WERI-Rb-1 (cell line): ENCODE results near the gene SMARCA4.

Experiments used
- DNase-seq: peaks from one replicate; pipeline ENCODE4 v3.0.0-alpha.2; 2020
- H3K27ac ChIP-seq: fragments of 250-450 bp; sonication (Bioruptor Pico); 2 replicates; pipeline ENCODE4 v1.5.1; 2020; ENCODE audit warnings: mild to moderate bottlenecking, moderate library complexity
- H3K27me3 ChIP-seq: fragments of 250-450 bp; sonication (Bioruptor Pico); 2 replicates; pipeline ENCODE4 v1.5.1; 2021; ENCODE audit warnings: mild to moderate bottlenecking, low read depth, moderate library complexity; ENCODE audit not compliant: insufficient read depth, severe bottlenecking
- H3K36me3 ChIP-seq: fragments of 250-450 bp; sonication (Bioruptor Pico); 2 replicates; pipeline ENCODE4 v1.5.1; 2020; ENCODE audit warnings: mild to moderate bottlenecking, moderate library complexity
- H3K4me3 ChIP-seq: 2 replicates; pipeline ENCODE4 v1.5.1; 2011; ENCODE audit warnings: low read depth, mild to moderate bottlenecking, control low read depth, low read length
- H3K9me3 ChIP-seq: fragments of 250-450 bp; sonication (Bioruptor Pico); 2 replicates; pipeline ENCODE4 v1.5.1; 2021; ENCODE audit warnings: mild to moderate bottlenecking, moderate library complexity; ENCODE audit not compliant: severe bottlenecking
- CTCF ChIP-seq: IDR thresholded peaks from 2 replicates; pipeline ENCODE4 v1.5.1; 2011; ENCODE audit warnings: low read depth, mild to moderate bottlenecking, control low read depth, inconsistent platforms, low read length

SMARCA4 gene

DNA sequence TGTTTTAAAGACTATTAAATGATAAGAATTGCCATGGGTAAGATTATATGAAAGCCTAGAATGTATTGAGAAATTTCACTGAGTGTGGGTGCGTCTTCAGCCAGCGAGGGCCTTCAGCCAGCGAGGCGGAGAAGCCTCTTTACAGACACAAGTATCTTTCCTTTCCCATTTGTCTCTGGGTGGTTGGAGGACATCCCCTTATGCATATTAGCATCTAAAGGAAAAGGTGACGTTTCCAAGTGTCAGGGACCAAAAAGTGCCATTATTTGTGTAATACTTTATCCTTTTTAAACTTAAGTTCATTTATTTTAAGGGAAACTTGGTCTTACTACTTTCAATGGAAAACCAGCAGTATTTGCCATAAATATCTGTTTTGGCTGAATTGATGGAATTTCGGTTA lies 22.2 kb downstream of the SMARCA4 start:
- no peak overlapping the region for H3K27ac ChIP-seq
- DNase-seq = no peak
- no peak for TF ChIP-seq CTCF
- no peak overlapping the region for H3K4me3 ChIP-seq
- no peaks in the 10 kb centered on the region for H3K9me3 ChIP-seq
- H3K36me3 ChIP-seq = peaks cover 57% of the 10 kb centered on the region
- H3K27me3 ChIP-seq = no peaks in the 10 kb centered on the region

DNA sequence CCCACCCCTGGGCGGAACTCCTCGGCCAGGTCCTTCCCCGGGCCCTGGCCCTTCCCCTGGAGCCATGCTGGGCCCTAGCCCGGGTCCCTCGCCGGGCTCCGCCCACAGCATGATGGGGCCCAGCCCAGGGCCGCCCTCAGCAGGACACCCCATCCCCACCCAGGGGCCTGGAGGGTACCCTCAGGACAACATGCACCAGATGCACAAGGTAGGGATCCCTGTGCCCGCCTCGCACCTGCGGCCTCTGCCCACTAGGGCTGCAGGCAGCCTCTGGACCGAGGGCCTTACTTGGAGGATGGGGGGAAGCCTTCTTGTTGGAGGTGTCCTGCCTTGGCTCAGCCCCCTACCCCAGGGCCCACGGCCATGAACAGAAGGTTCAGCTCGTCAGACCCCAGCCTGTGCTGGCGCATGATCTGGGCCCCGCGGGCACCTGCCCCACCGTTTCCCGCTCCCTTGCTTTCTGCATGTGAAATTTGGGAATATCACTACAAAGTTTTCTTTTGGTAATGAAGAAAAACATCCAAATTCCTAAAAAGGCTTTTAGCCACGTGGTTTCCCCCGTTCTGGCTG lies 23.4 kb downstream of the SMARCA4 start:
- Histone ChIP-seq H3K4me3 (no peak overlapping the region), H3K27me3 (no peaks in the 10 kb centered on the region), H3K9me3 (no peaks in the 10 kb centered on the region), H3K27ac (no peak overlapping the region), H3K36me3 (peaks cover 69% of the 10 kb centered on the region)
- no peak for DNase-seq
- no peak for TF ChIP-seq CTCF

- Histone ChIP-seq H3K27ac (no peak overlapping the region), H3K9me3 (no peaks in the 10 kb centered on the region), H3K4me3 (no peak overlapping the region), H3K27me3 (no peaks in the 10 kb centered on the region), H3K36me3 (peaks cover 81% of the 10 kb centered on the region)
- no peak for DNase-seq
- no peak for TF ChIP-seq CTCF
Measured at GRCh38 chr19:10985502-10985901, 24.7 kb downstream of the SMARCA4 start.

GRCh38 chr19:10986301-10987127 lies 25.7 kb downstream of the SMARCA4 start:
- Histone ChIP-seq H3K9me3 (no peaks in the 10 kb centered on the region), H3K27ac (no peak overlapping the region), H3K36me3 (peaks cover 87% of the 10 kb centered on the region), H3K4me3 (no peak overlapping the region), H3K27me3 (no peaks in the 10 kb centered on the region)
- DNase-seq = no peak
- no peak for TF ChIP-seq CTCF

GRCh38 chr19:10987571-10988297 lies 26.9 kb downstream of the SMARCA4 start:
- Histone ChIP-seq H3K36me3 (peaks cover 88% of the 10 kb centered on the region), H3K27ac (no peak overlapping the region)

More at GRCh38 chr19:10987571-10988297, 26.9 kb downstream of the SMARCA4 start:
- Histone ChIP-seq H3K4me3 (no peak overlapping the region), H3K27me3 (no peaks in the 10 kb centered on the region), H3K9me3 (no peaks in the 10 kb centered on the region)
- no peak for DNase-seq
- no peak for TF ChIP-seq CTCF
